WTC11 (cell line): ENCODE data around the gene C19orf53. TPM values are rescaled to one million over a fixed set of nuclear protein-coding genes. Genes with fewer than 3 reads are reported as not detected.
A peak's percentile ranks its signal among the peaks of the same experiment; 100 is the strongest.

Experiments used
- ATAC-seq: fragments of 200-7000 bp; cut with Tn5 transposase; 2 replicates; pipeline ENCODE4 v1.10.0; 2021; ENCODE audit warnings: mild to moderate bottlenecking, moderate library complexity
- CTCF ChIA-PET: fragments of 300-600 bp; sonication (Branson Sonifier 250); formaldehyde crosslinking; loops from one replicate; lab custom pipeline; 2021; ENCODE audit warnings: antibody characterized with exemption; lab: Charles Lee
- POLR2A ChIA-PET: fragments of 350-600 bp; sonication (Branson Sonifier 250); formaldehyde crosslinking; loops from one replicate; lab custom pipeline; 2021; ENCODE audit warnings: antibody characterized with exemption; lab: Charles Lee
- DNase-seq: peaks from one replicate; pipeline ENCODE4 v3.0.0; 2021; ENCODE audit warnings: low spot score
- H3K27ac Mint-ChIP-seq: 2 replicates; pipeline ENCODE4 v1.8.0; 2021; ENCODE audit warnings: mixed read lengths
- H3K27me3 Mint-ChIP-seq: 2 replicates; pipeline ENCODE4 v1.8.0; 2021; ENCODE audit warnings: low read depth, mild to moderate bottlenecking, moderate library complexity, mixed read lengths
- H3K36me3 Mint-ChIP-seq: 2 replicates; pipeline ENCODE4 v1.8.0; 2021; ENCODE audit warnings: mixed read lengths
- H3K4me1 Mint-ChIP-seq: 2 replicates; pipeline ENCODE4 v1.8.0; 2022; ENCODE audit warnings: mixed read lengths
- H3K4me3 Mint-ChIP-seq: 2 replicates; pipeline ENCODE4 v1.8.0; 2021; ENCODE audit warnings: mild to moderate bottlenecking, moderate library complexity, mixed read lengths
- H3K9me3 Mint-ChIP-seq: 2 replicates; pipeline ENCODE4 v1.8.0; 2021; ENCODE audit warnings: mixed read lengths
- ATF3 ChIP-seq: sonication (generic); formaldehyde crosslinking; conservative IDR thresholded peaks from 2 replicates; pipeline ENCODE4 v1.8.1; 2022; ENCODE audit warnings: mild to moderate bottlenecking, missing genetic modification reagents
- CBFB ChIP-seq: sonication (generic); formaldehyde crosslinking; IDR thresholded peaks from 2 replicates; pipeline ENCODE4 v1.8.1; 2022; ENCODE audit warnings: mild to moderate bottlenecking, low read depth, missing genetic modification reagents
- CDX4 ChIP-seq: fragments of 250-450 bp; sonication (Bioruptor Pico); IDR thresholded peaks from 2 replicates; pipeline ENCODE4 v1.9.0; 2021; ENCODE audit warnings: moderate library complexity, mild to moderate bottlenecking, inconsistent platforms, borderline replicate concordance
- CREB1 ChIP-seq: sonication (generic); formaldehyde crosslinking; IDR thresholded peaks from 2 replicates; pipeline ENCODE4 v1.8.0; 2023; ENCODE audit warnings: mild to moderate bottlenecking, missing genetic modification reagents
- E2F1 ChIP-seq: sonication (generic); formaldehyde crosslinking; IDR thresholded peaks from 2 replicates; pipeline ENCODE4 v1.8.0; 2022; ENCODE audit warnings: mild to moderate bottlenecking, missing genetic modification reagents
- ESRRA ChIP-seq: sonication (generic); formaldehyde crosslinking; IDR thresholded peaks from 2 replicates; pipeline ENCODE4 v1.8.1; 2022; ENCODE audit warnings: mild to moderate bottlenecking, missing genetic modification reagents, borderline replicate concordance
- FOXJ3 ChIP-seq: sonication (generic); formaldehyde crosslinking; IDR thresholded peaks from 2 replicates; pipeline ENCODE4 v1.9.0; 2021; ENCODE audit warnings: missing genetic modification reagents, mild to moderate bottlenecking, borderline replicate concordance
- MYBL2 ChIP-seq: sonication (generic); formaldehyde crosslinking; IDR thresholded peaks from 2 replicates; pipeline ENCODE4 v1.8.1; 2023; ENCODE audit warnings: mild to moderate bottlenecking, moderate library complexity, missing genetic modification reagents
- SP1 ChIP-seq: sonication (generic); formaldehyde crosslinking; conservative IDR thresholded peaks from 2 replicates; pipeline ENCODE4 v1.8.1; 2022; ENCODE audit warnings: missing genetic modification reagents
- USF1 ChIP-seq: sonication (generic); formaldehyde crosslinking; IDR thresholded peaks from 2 replicates; pipeline ENCODE4 v1.8.0; 2022; ENCODE audit warnings: mild to moderate bottlenecking, missing genetic modification reagents
- ZBTB21 ChIP-seq: sonication (generic); formaldehyde crosslinking; IDR thresholded peaks from 2 replicates; pipeline ENCODE4 v1.8.1; 2023; ENCODE audit warnings: mild to moderate bottlenecking, missing genetic modification reagents, borderline replicate concordance
- ZBTB43 ChIP-seq: sonication (generic); formaldehyde crosslinking; IDR thresholded peaks from 2 replicates; pipeline ENCODE4 v1.8.1; 2023; ENCODE audit warnings: mild to moderate bottlenecking, missing genetic modification reagents
- ZMAT4 ChIP-seq: fragments of 250-450 bp; sonication (Bioruptor Pico); IDR thresholded peaks from 2 replicates; pipeline ENCODE4 v1.9.0; 2021; ENCODE audit warnings: mild to moderate bottlenecking
- ZNF121 ChIP-seq: sonication (generic); formaldehyde crosslinking; IDR thresholded peaks from 2 replicates; pipeline ENCODE4 v1.8.0; 2023; ENCODE audit warnings: missing genetic modification reagents
- ZNF138 ChIP-seq: sonication (generic); formaldehyde crosslinking; conservative IDR thresholded peaks from 2 replicates; pipeline ENCODE4 v1.8.1; 2022; ENCODE audit warnings: mild to moderate bottlenecking, moderate library complexity, missing genetic modification reagents
- ZNF232 ChIP-seq: sonication (generic); formaldehyde crosslinking; IDR thresholded peaks from 2 replicates; pipeline ENCODE4 v1.8.0; 2022; ENCODE audit warnings: mild to moderate bottlenecking, missing genetic modification reagents
- ZNF396 ChIP-seq: fragments of 250-450 bp; sonication (Bioruptor Pico); IDR thresholded peaks from 2 replicates; pipeline ENCODE4 v1.8.0; 2021; ENCODE audit warnings: mild to moderate bottlenecking, moderate library complexity, borderline replicate concordance
- ZNF423 ChIP-seq: fragments of 250-450 bp; sonication (Bioruptor Pico); IDR thresholded peaks from 2 replicates; pipeline ENCODE4 v2.1.2; 2022; ENCODE audit warnings: mild to moderate bottlenecking, moderate library complexity
- ZNF671 ChIP-seq: fragments of 250-450 bp; sonication (Bioruptor Pico); IDR thresholded peaks from 2 replicates; pipeline ENCODE4 v1.8.0; 2021; ENCODE audit warnings: mild to moderate bottlenecking
- total RNA-seq: library from RNA; stranded (reverse); gene quantifications from 3 replicates; pipeline ENCODE4 v1.2.3, GENCODE V29; 2021

The C19orf53 gene
- total RNA-seq, 1 experiment from 2014 or later, result 102 TPM

GRCh38 chr19:13814550-13814949 lies 40.3 kb downstream of the C19orf53 start:
- DNase-seq, result no peak
- ChIA-PET POLR2A (no interaction called here), CTCF (interaction anchor here (1.4 to 2.9 kb wide), 2 partner anchors 10 to 48 kb away, joined by 7 to 10 read pairs; no protein-coding TSS in a partner anchor)
- H3K27me3 Mint-ChIP-seq, result no peaks in the 10 kb centered on the region
- no peak overlapping the region for H3K27ac Mint-ChIP-seq
- no peaks in the 10 kb centered on the region for H3K9me3 Mint-ChIP-seq
- TF ChIP-seq MYBL2 (CRISPR knock-in tag) (no peak), CBFB (CRISPR knock-in tag) (no peak), ZNF396 (CRISPR knock-in tag) (no peak), ZBTB43 (no peak), ZNF423 (CRISPR knock-in tag) (no peak), ATF3 (CRISPR knock-in tag) (no peak), ZBTB21 (CRISPR knock-in tag) (no peak), E2F1 (CRISPR knock-in tag) (no peak), ZNF138 (CRISPR knock-in tag) (no peak)
- 0 out of 2 replicates have a peak, but pooled peaks cover 3% of the 10 kb centered on the region for H3K4me1 Mint-ChIP-seq
- no peak for ATAC-seq
- H3K4me3 Mint-ChIP-seq, result no peak overlapping the region
- H3K36me3 Mint-ChIP-seq, result peaks cover 25% of the 10 kb centered on the region

- ChIA-PET POLR2A (interaction anchor here (0.6 to 2.1 kb wide), 11 partner anchors 9 to 86 kb away, joined by 3 to 20 read pairs (median 5); partner anchors contain the start of gene ZSWIM4), CTCF (interaction anchor here (0.6 to 2.6 kb wide), 26 partner anchors 9 to 622 kb away, joined by 3 to 40 read pairs (median 4); partner anchors contain the start of gene MISP3)
- H3K4me1 Mint-ChIP-seq, result 0 out of 2 replicates have a peak, but pooled peaks cover 3% of the 10 kb centered on the region
- peak overlapping the region; percentile 97 for H3K27ac Mint-ChIP-seq
- peaks cover 26% of the 10 kb centered on the region for H3K36me3 Mint-ChIP-seq
- TF ChIP-seq ESRRA (CRISPR knock-in tag), result no peak
- no peak for TF ChIP-seq ZNF671
- TF ChIP-seq ZNF232 (CRISPR knock-in tag), result peak; percentile 44; the same call in 1 of the 2 replicates
- peak; percentile 63; the same call in 1 of the 2 replicates for TF ChIP-seq SP1 (CRISPR knock-in tag)
- TF ChIP-seq MYBL2 (CRISPR knock-in tag), result no peak
- peak; percentile 48; the same call in 1 of the 2 replicates for TF ChIP-seq ZNF121 (CRISPR knock-in tag)
- TF ChIP-seq CREB1 (CRISPR knock-in tag), result no peak
- TF ChIP-seq CDX4, result no peak
- no peak for TF ChIP-seq ZMAT4
- TF ChIP-seq USF1, result no peak
- TF ChIP-seq FOXJ3 (CRISPR knock-in tag), result no peak
- ATAC-seq, result peak; percentile 90
- peak overlapping the region; percentile 73 for H3K4me3 Mint-ChIP-seq
- H3K9me3 Mint-ChIP-seq, result no peaks in the 10 kb centered on the region
- peak; percentile 100 for DNase-seq
- no peaks in the 10 kb centered on the region for H3K27me3 Mint-ChIP-seq
These were observed 42.9 kb downstream of the C19orf53 start for GRCh38 chr19:13817018-13817614.
